WI38 (cell line): ENCODE results near the gene SKP2.

Experiments used
- H3K4me3 ChIP-seq: 2 replicates; pipeline ENCODE4 v1.5.1; 2011; ENCODE audit warnings: low read depth, mild to moderate bottlenecking, control low read depth, low read length
- CTCF ChIP-seq: IDR thresholded peaks from 2 replicates; pipeline ENCODE4 v1.5.1; 2012; ENCODE audit warnings: low read depth, mild to moderate bottlenecking, control low read depth, low read length

Gene SKP2

GRCh38 chr5:36173426-36173825, 21.5 kb downstream of the SKP2 start:
- no peak overlapping the region for H3K4me3 ChIP-seq
- TF ChIP-seq CTCF = no peak

GRCh38 chr5:36174119-36174518, 22.2 kb downstream of the SKP2 start:
- no peak overlapping the region for H3K4me3 ChIP-seq
- no peak for TF ChIP-seq CTCF

GRCh38 chr5:36175043-36175442, 23.1 kb downstream of the SKP2 start:
- H3K4me3 ChIP-seq = no peak overlapping the region
- no peak for TF ChIP-seq CTCF

- TF ChIP-seq CTCF = no peak
- H3K4me3 ChIP-seq = no peak overlapping the region
These were observed 25.2 kb downstream of the SKP2 start for GRCh38 chr5:36177154-36177553.

- no peak overlapping the region for H3K4me3 ChIP-seq
- TF ChIP-seq CTCF = peak; percentile 14; the same call in 1 of the 2 replicates
These were observed 26.0 kb downstream of the SKP2 start for GRCh38 chr5:36177715-36178523.

- H3K4me3 ChIP-seq = no peak overlapping the region
- TF ChIP-seq CTCF = no peak
These were observed 26.6 kb downstream of the SKP2 start for GRCh38 chr5:36178524-36178890.

- TF ChIP-seq CTCF = no peak
- no peak overlapping the region for H3K4me3 ChIP-seq
These were observed 28.0 kb downstream of the SKP2 start for GRCh38 chr5:36179950-36180349.
